ENCODE results near the gene GNLY.

GRCh38 chr2:85651097-85651496 lies 43.1 kb upstream of the GNLY start:
- TF ChIP-seq, protein P1, sequence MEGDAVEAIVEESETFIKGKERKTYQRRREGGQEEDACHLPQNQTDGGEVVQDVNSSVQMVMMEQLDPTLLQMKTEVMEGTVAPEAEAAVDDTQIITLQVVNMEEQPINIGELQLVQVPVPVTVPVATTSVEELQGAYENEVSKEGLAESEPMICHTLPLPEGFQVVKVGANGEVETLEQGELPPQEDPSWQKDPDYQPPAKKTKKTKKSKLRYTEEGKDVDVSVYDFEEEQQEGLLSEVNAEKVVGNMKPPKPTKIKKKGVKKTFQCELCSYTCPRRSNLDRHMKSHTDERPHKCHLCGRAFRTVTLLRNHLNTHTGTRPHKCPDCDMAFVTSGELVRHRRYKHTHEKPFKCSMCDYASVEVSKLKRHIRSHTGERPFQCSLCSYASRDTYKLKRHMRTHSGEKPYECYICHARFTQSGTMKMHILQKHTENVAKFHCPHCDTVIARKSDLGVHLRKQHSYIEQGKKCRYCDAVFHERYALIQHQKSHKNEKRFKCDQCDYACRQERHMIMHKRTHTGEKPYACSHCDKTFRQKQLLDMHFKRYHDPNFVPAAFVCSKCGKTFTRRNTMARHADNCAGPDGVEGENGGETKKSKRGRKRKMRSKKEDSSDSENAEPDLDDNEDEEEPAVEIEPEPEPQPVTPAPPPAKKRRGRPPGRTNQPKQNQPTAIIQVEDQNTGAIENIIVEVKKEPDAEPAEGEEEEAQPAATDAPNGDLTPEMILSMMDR (IDR thresholded peaks at IDR 0.05) = no peak
- TF ChIP-seq POLR2A (IDR thresholded peaks at IDR 0.05) = no peak

Measured in Peyer's patch (tissue), 4 donors.